Left forelimb (tissue), 1 donor: Measurements from ENCODE around the gene LPIN3.
"Not testable (repeated sequence)": the region's sequence is repeated elsewhere in the genome, so short reads cannot be mapped to it uniquely, and the experiment has no call there.

Experiments used
- DNase-seq: peaks from one replicate; pipeline ENCODE4 v3.0.0-alpha.2; 2018; ENCODE audit warnings: low spot score

LPIN3 gene

GRCh38 chr20:41340327-41341055 lies at the start of gene LPIN3:
TSS of gene LPIN3 (plus strand) at chr20:41340821. CDS start at chr20:41345804, 4,983 bp downstream.
- peak; percentile 90 for DNase-seq

DNA sequence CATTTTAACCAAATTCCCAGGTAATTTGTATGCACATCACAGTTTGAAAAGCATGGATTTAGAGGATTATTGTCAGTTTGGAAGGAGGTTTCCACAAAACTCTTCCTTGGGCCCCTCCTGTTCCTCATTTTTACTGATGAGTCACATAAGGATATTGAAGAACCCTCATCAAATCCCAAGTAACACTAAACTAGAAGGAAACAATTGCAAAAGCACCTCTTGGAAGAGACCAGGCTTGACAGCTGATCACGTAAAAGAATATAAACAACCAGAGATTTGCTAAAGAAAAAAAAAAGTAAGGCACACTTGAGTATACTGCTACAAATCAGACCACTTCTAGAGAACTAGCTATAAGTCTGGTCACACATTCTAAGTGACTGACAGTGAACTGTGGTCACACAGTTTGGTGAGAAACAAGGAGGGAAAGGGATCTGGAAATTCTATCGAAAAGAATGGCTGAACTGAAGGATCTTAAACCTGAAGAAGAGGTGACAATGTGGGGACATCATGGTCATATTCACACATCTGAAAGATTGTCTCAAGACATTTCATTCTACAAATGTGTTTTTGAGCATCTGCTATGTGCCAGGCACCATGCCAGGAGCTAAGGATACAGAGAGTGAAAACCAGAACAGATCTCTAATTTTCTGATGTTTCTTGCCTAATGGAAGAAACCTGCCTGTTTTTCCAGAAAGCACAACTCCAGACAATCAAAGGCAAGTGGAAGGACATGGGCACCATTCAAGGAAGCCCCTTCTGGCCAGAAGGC lies 47.2 kb upstream of the LPIN3 start:
- DNase-seq, result no peak

GRCh38 chr20:41299899-41300298 lies 40.7 kb upstream of the LPIN3 start:
- no peak for DNase-seq

- no peak for DNase-seq
Observed at GRCh38 chr20:41300383-41300782, 40.2 kb upstream of the LPIN3 start.

GRCh38 chr20:41300886-41301285 lies 39.7 kb upstream of the LPIN3 start:
- no peak for DNase-seq

DNA sequence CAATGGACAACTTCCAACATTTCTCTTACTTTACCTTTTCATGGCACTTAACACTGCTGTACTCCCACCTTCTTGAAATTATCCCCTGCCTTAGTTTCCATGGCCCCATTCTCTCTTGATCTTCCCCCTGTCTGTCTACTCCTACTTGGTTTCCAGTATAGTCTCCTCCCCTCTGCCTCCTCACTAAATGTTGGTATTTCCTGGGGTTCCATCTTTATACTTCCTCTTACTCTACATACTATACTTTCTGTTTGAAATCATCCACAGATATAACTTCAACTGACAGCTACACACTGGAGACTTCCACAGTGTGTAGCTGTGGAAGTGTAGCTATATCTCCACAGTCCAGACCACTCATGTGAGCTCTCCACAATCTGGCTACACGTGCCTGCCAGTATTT lies 36.6 kb upstream of the LPIN3 start:
- no peak for DNase-seq

DNA sequence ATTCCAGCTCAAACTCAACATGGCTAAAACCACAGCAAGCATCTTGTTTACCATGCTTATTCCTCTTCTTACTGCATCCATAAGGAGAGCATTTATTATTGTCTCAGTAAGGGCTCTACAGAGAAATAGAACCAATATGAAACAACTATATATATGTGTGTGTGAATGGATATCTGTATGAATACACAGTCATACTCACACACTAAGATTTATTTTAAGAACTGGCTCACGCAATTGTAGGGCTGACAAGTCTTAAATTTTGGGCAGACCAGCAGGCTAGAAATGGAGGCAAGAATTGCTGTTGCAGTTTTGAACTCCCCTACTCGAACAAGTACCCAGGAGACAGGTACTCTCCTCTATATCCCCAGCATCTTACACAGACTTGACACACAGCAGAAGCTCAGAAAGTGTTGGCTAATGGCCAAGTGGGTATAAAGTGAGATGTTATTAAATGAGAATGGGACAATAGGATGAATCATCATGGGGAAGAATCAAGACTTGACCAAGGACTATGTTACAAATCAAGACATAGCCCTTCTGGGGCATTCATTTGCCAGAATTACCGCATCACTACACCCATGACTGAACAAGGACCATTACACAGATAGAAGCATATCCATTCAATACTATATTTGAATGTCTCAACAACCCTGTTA lies 36.1 kb upstream of the LPIN3 start:
- DNase-seq, result no peak

- no peak for DNase-seq
Observed at GRCh38 chr20:41306061-41306727, 34.4 kb upstream of the LPIN3 start.

DNA sequence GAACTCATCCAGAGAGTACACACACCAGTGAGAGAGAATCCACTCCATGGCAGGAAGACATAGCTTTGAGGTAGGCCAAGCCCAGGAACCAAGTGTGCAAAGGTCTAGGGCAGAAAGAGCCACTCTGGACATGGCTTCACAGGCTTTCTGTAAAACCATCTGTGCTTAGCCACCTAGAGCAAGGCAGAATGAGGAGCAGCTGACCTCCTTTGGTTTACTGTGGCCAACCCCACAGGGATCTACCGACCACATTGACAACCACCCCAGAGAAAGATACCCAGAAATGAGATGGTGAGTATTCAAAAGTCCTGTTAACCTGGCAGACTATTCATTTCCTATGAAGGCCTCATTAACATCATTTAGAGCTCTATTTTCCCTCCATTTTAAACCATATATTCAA lies 33.6 kb upstream of the LPIN3 start:
- DNase-seq, result no peak

DNA sequence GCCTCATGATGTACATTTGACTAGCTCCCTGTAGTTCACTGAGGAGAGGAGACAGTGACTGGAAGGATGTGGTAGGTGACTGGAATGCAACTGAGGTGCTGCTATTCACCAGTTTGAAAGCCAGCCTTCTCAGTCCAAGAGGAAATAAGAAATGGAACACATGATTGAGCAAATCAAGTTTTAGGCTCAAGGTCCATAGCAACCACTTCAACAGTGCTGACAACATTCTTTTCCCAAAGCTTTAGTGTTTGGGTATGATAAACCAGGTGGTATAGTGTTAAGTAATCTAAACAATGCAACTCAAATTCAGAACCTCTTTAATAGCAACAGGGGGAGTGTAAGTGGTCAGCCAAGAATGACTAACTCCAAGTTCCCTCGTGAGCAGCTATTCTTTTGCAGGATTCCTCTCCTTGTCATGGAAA lies 32.3 kb upstream of the LPIN3 start:
- DNase-seq, result no peak

- no peak for DNase-seq
Observed at GRCh38 chr20:41308726-41309413, 31.8 kb upstream of the LPIN3 start.

GRCh38 chr20:41309817-41310216 lies 30.8 kb upstream of the LPIN3 start:
- no peak for DNase-seq

DNA sequence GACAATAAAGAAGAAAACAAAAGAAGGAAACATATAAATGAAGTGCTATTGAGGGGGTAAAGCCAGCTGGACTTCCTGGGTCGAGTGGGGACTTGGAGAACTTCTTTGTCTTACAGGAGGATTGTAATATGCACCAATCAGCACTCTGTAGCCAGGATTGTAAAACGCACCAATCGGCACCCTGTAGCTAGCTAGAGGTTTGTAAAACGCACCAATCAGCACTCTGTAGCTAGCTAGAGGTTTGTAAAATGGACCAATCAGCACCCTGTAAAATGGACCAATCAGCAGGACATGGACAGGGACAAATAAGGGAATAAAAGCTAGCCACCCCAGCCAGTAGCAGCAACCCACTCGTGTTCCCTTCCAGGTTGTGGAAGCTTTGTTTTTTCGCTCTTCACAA lies 28.6 kb upstream of the LPIN3 start:
- DNase-seq, result not testable (repeated sequence)

- DNase-seq, result no peak
Observed at GRCh38 chr20:41314386-41314785, 26.2 kb upstream of the LPIN3 start.

GRCh38 chr20:41316051-41316450 lies 24.6 kb upstream of the LPIN3 start:
- no peak for DNase-seq

DNA sequence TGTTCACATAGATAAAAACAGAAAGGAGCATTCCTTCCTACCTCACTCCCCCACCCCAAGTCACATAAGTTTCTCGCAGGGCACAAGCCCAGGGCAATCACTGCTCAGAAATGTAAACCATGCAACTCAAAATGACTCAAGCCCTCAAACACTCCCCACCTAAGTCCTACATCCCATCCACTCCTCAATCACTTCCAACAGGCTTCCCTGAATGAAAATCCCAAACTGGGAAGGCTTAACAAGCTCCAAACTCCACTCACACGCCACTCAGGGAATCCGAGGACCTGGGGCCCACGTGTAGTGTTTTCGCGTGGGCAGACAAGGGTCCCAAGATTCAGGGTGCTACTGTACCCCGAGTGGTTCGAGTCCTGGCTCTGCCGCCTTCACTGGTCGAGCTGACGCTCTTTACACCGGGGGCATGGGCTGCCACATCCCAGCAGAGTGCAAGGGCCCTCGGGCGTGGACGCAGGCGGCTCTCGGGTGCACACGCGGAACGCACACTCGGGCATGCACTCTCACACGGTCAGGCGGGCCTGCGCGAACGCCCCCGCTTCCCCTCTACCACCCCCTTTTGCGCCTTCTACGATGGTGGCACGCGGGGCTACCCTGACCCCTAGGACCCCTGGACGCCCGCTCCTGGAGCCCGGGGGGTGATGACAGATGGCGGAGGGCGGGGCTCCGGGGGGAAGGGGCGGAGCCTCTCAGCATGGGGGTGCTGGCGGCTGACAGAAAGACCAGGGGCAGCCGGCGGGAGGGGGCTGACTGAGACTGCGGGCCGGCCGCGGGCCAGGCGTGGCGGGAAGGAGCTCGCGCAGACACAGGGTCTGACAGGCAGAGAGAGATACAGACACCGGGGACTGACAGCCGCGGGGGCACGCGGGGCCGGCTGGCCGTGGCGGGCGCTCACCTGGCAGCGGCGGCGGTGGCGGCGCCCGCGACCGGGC lies 23.7 kb upstream of the LPIN3 start:
- DNase-seq, result peak; percentile 89

GRCh38 chr20:41317546-41318270 lies 22.9 kb upstream of the LPIN3 start, which contains the start of gene ZHX3:
TSS of gene ZHX3 (minus strand) at chr20:41317731. CDS start at chr20:41204916, 112,815 bp downstream.
- peak; percentile 98 for DNase-seq

- DNase-seq, result no peak
Observed at GRCh38 chr20:41318271-41318649, 22.4 kb upstream of the LPIN3 start.

- no peak for DNase-seq
Observed at GRCh38 chr20:41320441-41320840, 20.2 kb upstream of the LPIN3 start.

- no peak for DNase-seq
Observed at GRCh38 chr20:41320976-41321375, 19.6 kb upstream of the LPIN3 start.
